HEK293T (cell line): Measurements from ENCODE around the gene MYH6.
"Not testable (repeated sequence)": the region's sequence is repeated elsewhere in the genome, so short reads cannot be mapped to it uniquely, and the experiment has no call there.

Experiments
- ARNT ChIP-seq: fragments of 450-650 bp; IDR thresholded peaks from 2 replicates; pipeline ENCODE4 v1.6.1; 2017; ENCODE audit warnings: mild to moderate bottlenecking
- BHLHE40 ChIP-seq: fragments of 450-650 bp; IDR thresholded peaks from 2 replicates; pipeline ENCODE4 v1.6.1; 2016; ENCODE audit warnings: mild to moderate bottlenecking, moderate library complexity, borderline replicate concordance
- CTBP1 ChIP-seq: fragments of 450-650 bp; IDR thresholded peaks from 2 replicates; pipeline ENCODE4 v1.6.1; 2016; ENCODE audit warnings: borderline replicate concordance
- ELF4 ChIP-seq: fragments of 450-650 bp; IDR thresholded peaks from 2 replicates; pipeline ENCODE4 v1.6.1; 2017; ENCODE audit warnings: antibody characterized with exemption
- FOXA1 ChIP-seq: fragments of 450-650 bp; IDR thresholded peaks from 2 replicates; pipeline ENCODE4 v1.6.1; 2016; ENCODE audit warnings: mild to moderate bottlenecking
- FOXK2 ChIP-seq: fragments of 450-650 bp; IDR thresholded peaks from 2 replicates; pipeline ENCODE4 v1.6.1; 2016; ENCODE audit warnings: mild to moderate bottlenecking
- FOXM1 ChIP-seq: fragments of 450-650 bp; IDR thresholded peaks from 2 replicates; pipeline ENCODE4 v1.6.1; 2017; ENCODE audit warnings: mild to moderate bottlenecking, borderline replicate concordance
- L3MBTL2 ChIP-seq: fragments of 450-650 bp; conservative IDR thresholded peaks from 2 replicates; pipeline ENCODE4 v1.6.1; 2016; ENCODE audit warnings: mild to moderate bottlenecking
- SP1 ChIP-seq: fragments of 450-650 bp; IDR thresholded peaks from 2 replicates; pipeline ENCODE4 v1.6.1; 2017
- SUZ12 ChIP-seq: fragments of 450-650 bp; IDR thresholded peaks from 2 replicates; pipeline ENCODE4 v1.6.1; 2016; ENCODE audit warnings: mild to moderate bottlenecking
- TARDBP ChIP-seq: fragments of 450-650 bp; IDR thresholded peaks from 2 replicates; pipeline ENCODE4 v1.6.1; 2016
- TF ChIP-seq, protein P1 (sequence below): fragments of 450-650 bp; IDR thresholded peaks from 2 replicates; pipeline ENCODE4 v1.6.1; 2016

DNA sequence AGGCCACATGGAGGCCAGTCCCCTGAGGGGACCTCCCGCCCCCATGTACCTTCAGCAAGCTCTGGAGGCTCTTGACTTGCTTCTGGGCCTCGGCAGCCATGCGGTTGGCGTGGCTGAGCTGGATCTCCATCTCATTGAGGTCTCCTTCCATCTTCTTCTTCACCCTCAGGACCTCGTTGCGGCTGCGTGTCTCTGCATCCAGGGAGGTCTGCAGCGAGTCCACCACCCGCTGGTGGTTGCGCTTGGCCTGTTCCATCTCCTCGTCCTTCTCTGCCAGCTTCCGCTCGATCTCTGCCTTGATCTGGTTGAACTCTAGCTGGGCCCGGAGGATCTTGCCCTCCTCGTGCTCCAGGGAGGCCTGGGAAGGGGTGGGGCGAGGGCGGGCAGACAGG, 21.8 kb downstream of the MYH6 start:
- TF ChIP-seq, protein P1, sequence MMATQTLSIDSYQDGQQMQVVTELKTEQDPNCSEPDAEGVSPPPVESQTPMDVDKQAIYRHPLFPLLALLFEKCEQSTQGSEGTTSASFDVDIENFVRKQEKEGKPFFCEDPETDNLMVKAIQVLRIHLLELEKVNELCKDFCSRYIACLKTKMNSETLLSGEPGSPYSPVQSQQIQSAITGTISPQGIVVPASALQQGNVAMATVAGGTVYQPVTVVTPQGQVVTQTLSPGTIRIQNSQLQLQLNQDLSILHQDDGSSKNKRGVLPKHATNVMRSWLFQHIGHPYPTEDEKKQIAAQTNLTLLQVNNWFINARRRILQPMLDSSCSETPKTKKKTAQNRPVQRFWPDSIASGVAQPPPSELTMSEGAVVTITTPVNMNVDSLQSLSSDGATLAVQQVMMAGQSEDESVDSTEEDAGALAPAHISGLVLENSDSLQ: not testable (repeated sequence)
- not testable (repeated sequence) for TF ChIP-seq L3MBTL2, ARNT, FOXM1, FOXK2, SUZ12, ELF4, BHLHE40, SP1, TARDBP, CTBP1, FOXA1
